Kidney epithelial cell (primary cell): ENCODE data around the gene SIT1. TPM values are rescaled to one million over a fixed set of nuclear protein-coding genes. Genes with fewer than 3 reads are reported as not detected.
A peak's percentile ranks its signal among the peaks of the same experiment; 100 is the strongest.
"Not testable (repeated sequence)": the region's sequence is repeated elsewhere in the genome, so short reads cannot be mapped to it uniquely, and the experiment has no call there.

Experiments
- DNase-seq: peaks from one replicate; pipeline ENCODE4 v3.0.0-alpha.2; 2010; ENCODE audit warnings: low read depth
- H3K27me3 ChIP-seq: 2 replicates; pipeline ENCODE4 v1.6.0; 2011; ENCODE audit warnings: low read length; ENCODE audit not compliant: control insufficient read depth, insufficient read depth
- H3K36me3 ChIP-seq: 2 replicates; pipeline ENCODE4 v1.5.1; 2011; ENCODE audit warnings: low read length; ENCODE audit not compliant: control insufficient read depth, insufficient read depth
- H3K4me3 ChIP-seq: 2 replicates; pipeline ENCODE4 v1.5.1; 2011; ENCODE audit warnings: low read depth, mild to moderate bottlenecking, control low read depth, low read length
- total RNA-seq: library from RNA; depleted of rRNA; stranded (reverse); fragments of >200 nt; gene quantifications from 2 replicates; pipeline ENCODE4 v1.2.3, GENCODE V29; 2015
- TF ChIP-seq, protein P1 (sequence below): IDR thresholded peaks from 2 replicates; pipeline ENCODE4 v1.5.1; 2011; ENCODE audit warnings: mild to moderate bottlenecking, moderate library complexity, low read length, control low read depth, inconsistent platforms; ENCODE audit not compliant: insufficient read depth, poor library complexity, severe bottlenecking

SIT1 gene
- total RNA-seq, 1 donor from 2014 or later = not detected

DNA sequence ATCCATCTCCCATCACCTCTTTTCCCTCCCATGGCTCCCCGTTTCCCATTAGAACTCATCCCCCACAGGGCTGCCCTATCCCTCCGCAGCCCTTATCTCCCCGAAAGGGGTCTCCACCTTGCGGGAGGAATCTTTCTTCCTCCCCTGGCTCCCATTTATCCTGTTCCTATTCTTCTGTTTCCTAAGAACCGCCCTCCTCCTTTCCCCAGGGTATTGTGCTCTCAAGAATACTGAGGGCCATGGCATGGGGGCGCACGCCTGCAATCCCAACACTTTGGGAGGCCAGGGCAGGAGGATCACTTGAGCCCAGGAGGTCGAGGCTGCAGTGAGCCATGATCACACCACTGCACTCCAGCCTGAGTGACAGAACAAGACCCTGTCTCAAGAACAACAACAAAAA lies 33.2 kb downstream of the SIT1 start:
- no peak for DNase-seq
- TF ChIP-seq, protein P1, sequence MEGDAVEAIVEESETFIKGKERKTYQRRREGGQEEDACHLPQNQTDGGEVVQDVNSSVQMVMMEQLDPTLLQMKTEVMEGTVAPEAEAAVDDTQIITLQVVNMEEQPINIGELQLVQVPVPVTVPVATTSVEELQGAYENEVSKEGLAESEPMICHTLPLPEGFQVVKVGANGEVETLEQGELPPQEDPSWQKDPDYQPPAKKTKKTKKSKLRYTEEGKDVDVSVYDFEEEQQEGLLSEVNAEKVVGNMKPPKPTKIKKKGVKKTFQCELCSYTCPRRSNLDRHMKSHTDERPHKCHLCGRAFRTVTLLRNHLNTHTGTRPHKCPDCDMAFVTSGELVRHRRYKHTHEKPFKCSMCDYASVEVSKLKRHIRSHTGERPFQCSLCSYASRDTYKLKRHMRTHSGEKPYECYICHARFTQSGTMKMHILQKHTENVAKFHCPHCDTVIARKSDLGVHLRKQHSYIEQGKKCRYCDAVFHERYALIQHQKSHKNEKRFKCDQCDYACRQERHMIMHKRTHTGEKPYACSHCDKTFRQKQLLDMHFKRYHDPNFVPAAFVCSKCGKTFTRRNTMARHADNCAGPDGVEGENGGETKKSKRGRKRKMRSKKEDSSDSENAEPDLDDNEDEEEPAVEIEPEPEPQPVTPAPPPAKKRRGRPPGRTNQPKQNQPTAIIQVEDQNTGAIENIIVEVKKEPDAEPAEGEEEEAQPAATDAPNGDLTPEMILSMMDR = no peak
- Histone ChIP-seq H3K4me3 (no peak overlapping the region), H3K27me3 (peaks cover 19% of the 10 kb centered on the region), H3K36me3 (no peaks in the 10 kb centered on the region)

DNA sequence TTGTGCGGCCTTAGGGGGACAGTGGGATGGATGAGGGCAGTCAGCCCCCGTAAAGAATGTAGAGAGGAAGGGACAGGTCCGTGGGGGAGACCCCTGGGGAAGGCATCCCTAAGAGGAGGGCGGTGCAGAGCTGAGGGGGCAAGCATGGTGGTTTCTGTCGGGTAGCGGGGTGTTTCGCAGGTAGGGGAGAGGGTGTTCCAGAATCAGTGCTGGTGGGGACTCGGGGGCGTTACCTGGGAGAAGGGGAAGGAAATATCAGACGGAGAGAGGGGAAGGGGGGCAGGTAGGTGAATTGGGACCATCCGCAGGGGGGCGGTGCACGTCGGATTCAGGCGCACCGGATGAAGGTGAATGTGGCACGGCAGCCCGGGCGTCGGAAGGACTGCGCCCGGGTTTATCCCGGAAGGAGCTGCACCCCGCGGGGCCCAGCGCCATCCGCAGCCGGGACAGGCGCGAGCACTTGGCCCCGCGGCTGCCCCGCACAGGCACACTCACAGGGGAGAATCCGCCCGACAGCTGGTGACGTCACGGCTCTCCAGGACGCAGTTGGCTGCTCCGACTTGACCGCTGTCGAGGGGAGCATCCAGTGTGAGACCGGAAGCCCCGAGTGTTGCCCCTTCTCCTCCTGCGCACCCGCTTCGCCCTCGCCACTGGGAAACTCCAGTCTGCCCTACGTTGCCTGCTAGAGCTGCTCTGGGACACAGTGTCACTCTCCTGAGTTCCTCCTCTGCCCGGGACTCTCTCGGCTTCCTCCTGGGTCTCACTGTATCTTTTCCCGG lies 33.9 kb downstream of the SIT1 start:
- H3K4me3 ChIP-seq = peak overlapping the region; percentile 16
- H3K36me3 ChIP-seq = no peaks in the 10 kb centered on the region
- TF ChIP-seq, protein P1 = no peak
- peaks cover 19% of the 10 kb centered on the region for H3K27me3 ChIP-seq
- DNase-seq = no peak

DNA sequence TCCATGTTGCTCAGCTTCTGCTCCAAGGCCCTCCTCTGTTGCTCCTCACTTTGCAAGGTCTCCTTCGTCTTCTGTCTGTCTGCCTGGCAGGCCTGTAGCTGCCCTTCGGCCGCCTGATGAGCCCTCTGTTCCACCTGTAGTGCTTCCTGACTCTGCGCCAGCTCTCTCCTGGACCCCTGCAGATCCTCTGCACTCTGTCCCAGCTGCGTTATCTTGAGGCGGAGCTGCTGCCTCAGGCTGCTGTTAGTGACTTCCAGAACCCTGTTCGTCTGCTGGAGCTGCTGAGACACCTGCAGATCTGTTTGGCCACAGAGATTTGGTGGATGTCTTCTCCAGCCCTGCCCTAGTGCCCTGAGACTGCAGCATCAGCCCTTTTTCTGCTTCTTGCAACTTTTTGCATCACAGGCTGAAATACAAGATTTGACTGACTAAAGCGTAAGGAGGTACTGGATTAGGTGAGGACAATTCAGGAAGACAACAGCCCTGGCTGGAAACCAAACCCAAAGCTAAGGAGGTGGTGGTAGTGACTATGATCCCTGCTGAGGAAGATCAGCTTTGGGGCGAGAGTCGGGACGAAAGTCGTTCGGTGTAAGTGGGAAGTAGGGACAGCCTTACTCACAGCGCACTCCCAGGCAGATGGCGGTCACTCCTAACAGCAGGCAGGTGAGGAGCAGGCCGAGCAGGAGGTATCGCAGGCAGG lies 34.6 kb downstream of the SIT1 start:
- no peak for DNase-seq
- TF ChIP-seq, protein P1 = no peak
- Histone ChIP-seq H3K4me3 (no peak overlapping the region), H3K27me3 (peaks cover 19% of the 10 kb centered on the region), H3K36me3 (no peaks in the 10 kb centered on the region)

DNA sequence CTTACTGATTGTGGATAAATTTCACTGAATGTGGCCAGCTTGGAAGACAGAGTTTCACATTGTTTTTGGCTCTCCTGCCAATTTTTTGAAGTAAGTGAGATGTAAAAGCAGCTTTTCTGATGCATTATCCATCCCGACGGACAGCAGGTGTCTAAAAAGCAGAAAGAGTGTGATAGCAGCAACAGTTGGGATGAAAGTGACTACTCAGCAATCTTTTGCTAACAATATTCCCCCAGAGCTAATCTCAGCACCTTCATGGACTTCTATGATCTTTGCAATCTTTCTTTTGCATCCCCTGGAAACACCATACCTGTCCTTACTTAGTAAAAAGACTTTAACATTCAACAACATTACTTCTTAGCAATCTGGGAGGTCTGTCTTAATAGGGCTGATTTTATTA lies 37.9 kb downstream of the SIT1 start:
- TF ChIP-seq, protein P1 = no peak
- Histone ChIP-seq H3K36me3 (peaks cover 2% of the 10 kb centered on the region), H3K4me3 (no peak overlapping the region), H3K27me3 (peaks cover 18% of the 10 kb centered on the region)
- DNase-seq = no peak

DNA sequence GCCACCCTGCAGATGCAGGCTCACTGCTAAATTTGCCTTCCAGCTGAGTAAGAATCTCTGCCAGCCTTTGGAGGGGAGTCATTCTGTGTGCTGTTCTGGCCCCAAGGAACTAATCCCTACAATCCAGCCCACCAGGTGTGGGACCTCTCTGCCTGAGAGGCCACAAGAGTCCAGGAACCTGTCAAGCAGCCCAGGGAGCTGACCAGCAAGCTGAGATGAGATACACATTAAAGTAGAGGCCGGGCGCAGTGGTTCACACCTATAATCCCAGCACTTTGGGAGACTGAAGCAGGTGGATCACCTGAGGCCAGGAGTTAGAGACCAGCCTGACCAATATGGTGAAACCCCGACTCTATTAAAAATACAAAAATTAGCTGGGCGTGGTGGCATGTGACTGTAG lies 38.7 kb downstream of the SIT1 start:
- H3K27me3 ChIP-seq = peaks cover 14% of the 10 kb centered on the region
- H3K4me3 ChIP-seq, DNase-seq, H3K36me3 ChIP-seq: not testable (repeated sequence)

DNA sequence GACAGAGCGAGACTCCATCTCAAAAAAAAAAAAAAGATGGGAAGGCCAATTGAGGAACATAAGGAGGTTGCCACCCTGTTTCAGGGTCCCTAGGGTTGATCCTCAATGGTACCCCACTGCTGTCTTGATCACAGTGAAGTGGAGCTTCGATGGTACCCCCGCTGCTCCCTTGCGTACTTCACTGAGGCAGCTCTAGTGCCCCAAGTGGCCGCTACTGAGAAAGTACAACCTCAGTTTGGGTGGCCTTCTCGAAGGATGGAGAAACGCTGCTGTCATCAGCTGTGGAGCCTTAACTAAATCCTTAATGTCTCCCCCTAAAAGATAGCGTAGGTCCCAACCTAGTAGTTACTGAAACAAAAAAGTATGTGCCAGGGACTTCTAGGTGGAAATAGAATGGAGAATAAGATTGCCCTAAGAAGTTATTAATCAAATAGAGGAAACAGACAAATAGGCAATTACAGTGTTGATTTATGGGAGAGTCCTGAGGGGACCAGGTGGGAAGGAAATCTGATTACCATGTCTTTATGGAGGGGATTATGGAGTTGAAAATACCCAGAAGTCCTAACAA lies 39.4 kb downstream of the SIT1 start:
- Histone ChIP-seq H3K4me3 (no peak overlapping the region), H3K27me3 (peaks cover 7% of the 10 kb centered on the region), H3K36me3 (peaks cover 2% of the 10 kb centered on the region)
- TF ChIP-seq, protein P1 = peak; percentile 79
- DNase-seq = no peak
